ENCODE measurements around the gene BUB1B.

DNA sequence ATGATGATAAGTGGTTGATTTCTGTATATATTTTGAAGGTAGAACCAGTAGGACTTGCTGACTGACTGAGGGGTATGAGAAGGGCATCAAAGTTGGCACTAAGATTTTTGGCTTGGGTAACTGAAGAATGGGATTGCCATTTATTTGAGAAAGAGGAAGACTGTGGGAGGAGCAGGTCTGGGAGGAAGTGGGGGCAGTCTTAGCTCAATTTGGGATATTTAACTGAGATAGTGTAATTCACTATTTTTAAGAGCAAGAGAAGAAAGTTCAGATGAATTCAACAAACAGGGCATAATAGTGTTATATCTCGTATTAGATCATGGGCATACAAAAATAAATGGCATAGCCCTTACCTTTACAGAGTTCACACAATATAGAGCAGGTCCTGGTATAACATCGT is 1.7 kb downstream of the BUB1B start:
- TF ChIP-seq POU2F2 (IDR thresholded peaks at IDR 0.05; ENCODE audit: low read depth, low read length): no peak
- TF ChIP-seq POLR2A (IDR thresholded peaks at IDR 0.05; ENCODE audit: low read depth, low read length): no peak
- 0 out of 2 replicates have a peak, but pooled peaks have one; percentile 35 for TF ChIP-seq SPI1 (IDR thresholded peaks at IDR 0.05; ENCODE audit: low read depth, low read length)
- TF ChIP-seq TAF1 (IDR thresholded peaks at IDR 0.05; ENCODE audit: low read depth, low read length): no peak
- TF ChIP-seq POLR2AphosphoS5 (IDR thresholded peaks at IDR 0.05; ENCODE audit: low read depth, low read length): no peak
- TF ChIP-seq PAX5 (IDR thresholded peaks at IDR 0.05; ENCODE audit: insufficient read depth, low read length, severe bottlenecking): no peak

Measured in GM12891 (cell line).